HG02970 (cell line): ENCODE results near the gene HS3ST3A1.

Experiments used
- ATAC-seq: cut with Tn5 transposase; IDR thresholded peaks from one replicate; pipeline ENCODE4 v1.9.1; 2021; ENCODE audit warnings: mild to moderate bottlenecking, moderate library complexity, moderate number of reproducible peaks; ENCODE audit not compliant: unreplicated experiment, low FRiP score

Gene HS3ST3A1

GRCh38 chr17:13601776-13602551, at the start of gene HS3ST3A1:
HS3ST3A1 (minus strand) TSS chr17:13601929; CDS start chr17:13601129, 800 bp downstream.
- no peak for ATAC-seq

- ATAC-seq: no peak
Measured at GRCh38 chr17:13650096-13650675, 48.5 kb upstream of the HS3ST3A1 start.

GRCh38 chr17:13647543-13648021, 45.9 kb upstream of the HS3ST3A1 start:
- no peak for ATAC-seq

- ATAC-seq: no peak
Measured at GRCh38 chr17:13646969-13647542, 45.3 kb upstream of the HS3ST3A1 start.

- no peak for ATAC-seq
Measured at GRCh38 chr17:13646411-13646810, 44.7 kb upstream of the HS3ST3A1 start.

- ATAC-seq: no peak
Measured at GRCh38 chr17:13643180-13643579, 41.5 kb upstream of the HS3ST3A1 start.

- no peak for ATAC-seq
Measured at GRCh38 chr17:13642188-13642587, 40.5 kb upstream of the HS3ST3A1 start.

- ATAC-seq: no peak
Measured at GRCh38 chr17:13640551-13640950, 38.8 kb upstream of the HS3ST3A1 start.

GRCh38 chr17:13638855-13639458, 37.2 kb upstream of the HS3ST3A1 start:
- ATAC-seq: no peak

- ATAC-seq: no peak
Measured at GRCh38 chr17:13636951-13637350, 35.2 kb upstream of the HS3ST3A1 start.

GRCh38 chr17:13635951-13636350, 34.2 kb upstream of the HS3ST3A1 start:
- ATAC-seq: no peak

GRCh38 chr17:13634021-13634420, 32.3 kb upstream of the HS3ST3A1 start:
- no peak for ATAC-seq

GRCh38 chr17:13631529-13631928, 29.8 kb upstream of the HS3ST3A1 start:
- no peak for ATAC-seq

GRCh38 chr17:13626703-13627102, 25.0 kb upstream of the HS3ST3A1 start:
- ATAC-seq: no peak

GRCh38 chr17:13619462-13619861, 17.7 kb upstream of the HS3ST3A1 start:
- ATAC-seq: no peak

- no peak for ATAC-seq
Measured at GRCh38 chr17:13616031-13616430, 14.3 kb upstream of the HS3ST3A1 start.

- no peak for ATAC-seq
Measured at GRCh38 chr17:13609941-13610340, 8.2 kb upstream of the HS3ST3A1 start.

GRCh38 chr17:13601322-13601775, 380 bp downstream of the HS3ST3A1 start:
- ATAC-seq: no peak

GRCh38 chr17:13600475-13601321, 1.0 kb downstream of the HS3ST3A1 start:
- ATAC-seq: no peak

GRCh38 chr17:13599864-13600263, 1.9 kb downstream of the HS3ST3A1 start:
- ATAC-seq: no peak
